ENCODE results near the gene DKK3. TPM values are rescaled to one million over a fixed set of nuclear protein-coding genes. Genes with fewer than 3 reads are reported as not detected.

DKK3 gene
- total and polyA plus RNA-seq, 4 donors = 3.1 to 9.9 (median 7.1) TPM

DNA sequence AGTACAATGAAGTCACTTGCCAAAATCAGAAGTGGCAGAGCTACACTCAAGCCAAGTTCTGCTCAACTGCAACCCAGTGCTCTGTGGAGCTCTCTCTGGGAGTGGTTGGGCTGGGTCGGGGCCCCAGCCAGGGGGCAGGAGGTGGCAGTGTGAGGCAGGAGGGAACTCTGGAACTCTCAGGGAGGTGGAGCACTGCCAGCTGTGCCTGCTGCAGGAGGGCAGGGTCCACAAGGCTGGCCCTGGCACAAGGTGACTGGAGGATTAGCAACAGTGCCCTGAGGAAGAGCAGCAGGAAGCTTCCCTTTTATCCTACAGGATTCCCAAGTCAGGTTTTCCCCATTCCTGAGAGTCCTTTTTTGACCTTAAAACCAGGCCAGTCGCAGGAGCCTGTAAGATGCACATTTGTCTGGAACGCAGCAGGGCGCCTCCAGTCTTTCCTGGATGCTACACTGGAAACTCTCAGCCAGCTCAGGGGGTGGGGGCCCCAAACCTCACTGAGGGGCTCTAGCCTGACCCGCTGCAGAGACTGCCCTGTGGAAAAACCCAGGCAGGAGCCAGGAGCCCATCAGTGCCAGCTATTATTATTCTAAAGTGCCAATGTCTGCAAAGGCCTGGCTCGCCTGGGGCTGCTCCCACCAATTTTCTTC is 31.8 kb downstream of the DKK3 start:
- Histone ChIP-seq H3K9ac (ENCODE audit: low read depth in 1 of 2, low read length in 2 of 2) (no peak overlapping the region), H3K9me3 (ENCODE audit: control insufficient read depth in 4 of 4, low read length in 3 of 4) (no peaks in the 10 kb centered on the region), H3K36me3 (ENCODE audit: control insufficient read depth in 4 of 4, insufficient read depth in 3 of 4, low read depth in 1 of 4, low read length in 3 of 4) (no peaks in the 10 kb centered on the region), H3K4me3 (ENCODE audit: low read depth in 1 of 3, low read length in 3 of 3) (no peak overlapping the region), H3K4me1 (ENCODE audit: control insufficient read depth in 4 of 4, insufficient read depth in 4 of 4, low read length in 3 of 4) (peaks cover 11 to 24% (median 17%) of the 10 kb centered on the region in 4 donors), H3K27ac (ENCODE audit: low read depth in 1 of 2, low read length in 2 of 2) (peak overlapping the region in 1 of 2 donors; percentile 28), H3K27me3 (ENCODE audit: control insufficient read depth in 4 of 4, insufficient read depth in 4 of 4, low read length in 3 of 4) (no peaks in the 10 kb centered on the region)
- no peak for DNase-seq (ENCODE audit: low spot score)
- TF ChIP-seq YY1 (IDR thresholded peaks at IDR 0.05) = no peak
- peak; percentile 64 for TF ChIP-seq HNF4G (IDR thresholded peaks at IDR 0.05)
- no peak for TF ChIP-seq EGR1 (IDR thresholded peaks at IDR 0.05; ENCODE audit: low read depth in 2 of 2)
- no peak for TF ChIP-seq GABPA (IDR thresholded peaks at IDR 0.05 in 1 of 2, conservative IDR thresholded peaks at IDR 0.05 in 1 of 2)
- TF ChIP-seq, protein P1, sequence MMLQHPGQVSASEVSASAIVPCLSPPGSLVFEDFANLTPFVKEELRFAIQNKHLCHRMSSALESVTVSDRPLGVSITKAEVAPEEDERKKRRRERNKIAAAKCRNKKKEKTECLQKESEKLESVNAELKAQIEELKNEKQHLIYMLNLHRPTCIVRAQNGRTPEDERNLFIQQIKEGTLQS (IDR thresholded peaks at IDR 0.05) = no peak
- TF ChIP-seq FOXA1 (IDR thresholded peaks at IDR 0.05) = no peak
- TF ChIP-seq, protein P2, sequence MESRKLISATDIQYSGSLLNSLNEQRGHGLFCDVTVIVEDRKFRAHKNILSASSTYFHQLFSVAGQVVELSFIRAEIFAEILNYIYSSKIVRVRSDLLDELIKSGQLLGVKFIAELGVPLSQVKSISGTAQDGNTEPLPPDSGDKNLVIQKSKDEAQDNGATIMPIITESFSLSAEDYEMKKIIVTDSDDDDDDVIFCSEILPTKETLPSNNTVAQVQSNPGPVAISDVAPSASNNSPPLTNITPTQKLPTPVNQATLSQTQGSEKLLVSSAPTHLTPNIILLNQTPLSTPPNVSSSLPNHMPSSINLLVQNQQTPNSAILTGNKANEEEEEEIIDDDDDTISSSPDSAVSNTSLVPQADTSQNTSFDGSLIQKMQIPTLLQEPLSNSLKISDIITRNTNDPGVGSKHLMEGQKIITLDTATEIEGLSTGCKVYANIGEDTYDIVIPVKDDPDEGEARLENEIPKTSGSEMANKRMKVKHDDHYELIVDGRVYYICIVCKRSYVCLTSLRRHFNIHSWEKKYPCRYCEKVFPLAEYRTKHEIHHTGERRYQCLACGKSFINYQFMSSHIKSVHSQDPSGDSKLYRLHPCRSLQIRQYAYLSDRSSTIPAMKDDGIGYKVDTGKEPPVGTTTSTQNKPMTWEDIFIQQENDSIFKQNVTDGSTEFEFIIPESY (IDR thresholded peaks at IDR 0.05) = no peak
- TF ChIP-seq SP1 (IDR thresholded peaks at IDR 0.05) = peak; percentile 77
- TF ChIP-seq, protein P3, sequence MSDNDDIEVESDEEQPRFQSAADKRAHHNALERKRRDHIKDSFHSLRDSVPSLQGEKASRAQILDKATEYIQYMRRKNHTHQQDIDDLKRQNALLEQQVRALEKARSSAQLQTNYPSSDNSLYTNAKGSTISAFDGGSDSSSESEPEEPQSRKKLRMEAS (IDR thresholded peaks at IDR 0.05) = peak; percentile 68
- no peak for TF ChIP-seq NR2F2 (IDR thresholded peaks at IDR 0.05)
- TF ChIP-seq JUND (IDR thresholded peaks at IDR 0.05) = peak in 1 of 2 donors; percentile 20
- no peak for TF ChIP-seq FOXA2 (IDR thresholded peaks at IDR 0.05)
- peak; percentile 51 to 63 for TF ChIP-seq RAD21 (IDR thresholded peaks at IDR 0.05)
- TF ChIP-seq RXRA (IDR thresholded peaks at IDR 0.05) = peak; percentile 52 to 64
- TF ChIP-seq, protein P4, sequence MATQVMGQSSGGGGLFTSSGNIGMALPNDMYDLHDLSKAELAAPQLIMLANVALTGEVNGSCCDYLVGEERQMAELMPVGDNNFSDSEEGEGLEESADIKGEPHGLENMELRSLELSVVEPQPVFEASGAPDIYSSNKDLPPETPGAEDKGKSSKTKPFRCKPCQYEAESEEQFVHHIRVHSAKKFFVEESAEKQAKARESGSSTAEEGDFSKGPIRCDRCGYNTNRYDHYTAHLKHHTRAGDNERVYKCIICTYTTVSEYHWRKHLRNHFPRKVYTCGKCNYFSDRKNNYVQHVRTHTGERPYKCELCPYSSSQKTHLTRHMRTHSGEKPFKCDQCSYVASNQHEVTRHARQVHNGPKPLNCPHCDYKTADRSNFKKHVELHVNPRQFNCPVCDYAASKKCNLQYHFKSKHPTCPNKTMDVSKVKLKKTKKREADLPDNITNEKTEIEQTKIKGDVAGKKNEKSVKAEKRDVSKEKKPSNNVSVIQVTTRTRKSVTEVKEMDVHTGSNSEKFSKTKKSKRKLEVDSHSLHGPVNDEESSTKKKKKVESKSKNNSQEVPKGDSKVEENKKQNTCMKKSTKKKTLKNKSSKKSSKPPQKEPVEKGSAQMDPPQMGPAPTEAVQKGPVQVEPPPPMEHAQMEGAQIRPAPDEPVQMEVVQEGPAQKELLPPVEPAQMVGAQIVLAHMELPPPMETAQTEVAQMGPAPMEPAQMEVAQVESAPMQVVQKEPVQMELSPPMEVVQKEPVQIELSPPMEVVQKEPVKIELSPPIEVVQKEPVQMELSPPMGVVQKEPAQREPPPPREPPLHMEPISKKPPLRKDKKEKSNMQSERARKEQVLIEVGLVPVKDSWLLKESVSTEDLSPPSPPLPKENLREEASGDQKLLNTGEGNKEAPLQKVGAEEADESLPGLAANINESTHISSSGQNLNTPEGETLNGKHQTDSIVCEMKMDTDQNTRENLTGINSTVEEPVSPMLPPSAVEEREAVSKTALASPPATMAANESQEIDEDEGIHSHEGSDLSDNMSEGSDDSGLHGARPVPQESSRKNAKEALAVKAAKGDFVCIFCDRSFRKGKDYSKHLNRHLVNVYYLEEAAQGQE (IDR thresholded peaks at IDR 0.05) = no peak
- TF ChIP-seq, protein P5, sequence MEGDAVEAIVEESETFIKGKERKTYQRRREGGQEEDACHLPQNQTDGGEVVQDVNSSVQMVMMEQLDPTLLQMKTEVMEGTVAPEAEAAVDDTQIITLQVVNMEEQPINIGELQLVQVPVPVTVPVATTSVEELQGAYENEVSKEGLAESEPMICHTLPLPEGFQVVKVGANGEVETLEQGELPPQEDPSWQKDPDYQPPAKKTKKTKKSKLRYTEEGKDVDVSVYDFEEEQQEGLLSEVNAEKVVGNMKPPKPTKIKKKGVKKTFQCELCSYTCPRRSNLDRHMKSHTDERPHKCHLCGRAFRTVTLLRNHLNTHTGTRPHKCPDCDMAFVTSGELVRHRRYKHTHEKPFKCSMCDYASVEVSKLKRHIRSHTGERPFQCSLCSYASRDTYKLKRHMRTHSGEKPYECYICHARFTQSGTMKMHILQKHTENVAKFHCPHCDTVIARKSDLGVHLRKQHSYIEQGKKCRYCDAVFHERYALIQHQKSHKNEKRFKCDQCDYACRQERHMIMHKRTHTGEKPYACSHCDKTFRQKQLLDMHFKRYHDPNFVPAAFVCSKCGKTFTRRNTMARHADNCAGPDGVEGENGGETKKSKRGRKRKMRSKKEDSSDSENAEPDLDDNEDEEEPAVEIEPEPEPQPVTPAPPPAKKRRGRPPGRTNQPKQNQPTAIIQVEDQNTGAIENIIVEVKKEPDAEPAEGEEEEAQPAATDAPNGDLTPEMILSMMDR (IDR thresholded peaks at IDR 0.05; ENCODE audit: low read depth, low read length, missing input control) = no peak
- TF ChIP-seq TAF1 (conservative IDR thresholded peaks at IDR 0.05) = no peak
- peak; percentile 79 to 86 for TF ChIP-seq HNF4A (conservative IDR thresholded peaks at IDR 0.05)
- WGBS = 73% methylated on average over 6 of the region's 6 CpGs
